ENCODE results near the gene DNMT1.

Gene DNMT1

GRCh38 chr19:10137751-10138682 is 56.7 kb downstream of the DNMT1 start:
- no peak for DNase-seq

- DNase-seq: no peak
Observed at GRCh38 chr19:10136936-10137335, 57.8 kb downstream of the DNMT1 start.

GRCh38 chr19:10135551-10136334 is 59.0 kb downstream of the DNMT1 start:
- DNase-seq: no peak

- DNase-seq: no peak
Observed at GRCh38 chr19:10134040-10134439, 60.7 kb downstream of the DNMT1 start.

GRCh38 chr19:10133596-10133995 is 61.2 kb downstream of the DNMT1 start:
- no peak for DNase-seq

GRCh38 chr19:10132905-10133304 is 61.8 kb downstream of the DNMT1 start:
- no peak for DNase-seq

GRCh38 chr19:10126213-10126639 is 68.5 kb downstream of the DNMT1 start:
- DNase-seq: no peak

- DNase-seq: no peak
Observed at GRCh38 chr19:10124429-10124828, 70.3 kb downstream of the DNMT1 start.

- DNase-seq: no peak
Observed at GRCh38 chr19:10122045-10122444, 72.7 kb downstream of the DNMT1 start.

GRCh38 chr19:10120538-10121189 is 74.1 kb downstream of the DNMT1 start:
- DNase-seq: no peak

GRCh38 chr19:10118960-10119359 is 75.8 kb downstream of the DNMT1 start:
- no peak for DNase-seq

GRCh38 chr19:10116866-10117616 is 77.7 kb downstream of the DNMT1 start:
- no peak for DNase-seq

- DNase-seq: no peak
Observed at GRCh38 chr19:10116085-10116865, 78.5 kb downstream of the DNMT1 start.

- no peak for DNase-seq
Observed at GRCh38 chr19:10115392-10116084, 79.2 kb downstream of the DNMT1 start.

GRCh38 chr19:10114651-10115391 is 79.9 kb downstream of the DNMT1 start:
- no peak for DNase-seq

- no peak for DNase-seq
Observed at GRCh38 chr19:10113964-10114650, 80.6 kb downstream of the DNMT1 start.

GRCh38 chr19:10113592-10113963 is 81.2 kb downstream of the DNMT1 start:
- no peak for DNase-seq

GRCh38 chr19:10112895-10113591 is 81.7 kb downstream of the DNMT1 start:
- DNase-seq: peak; percentile 76
